Astrocyte of the spinal cord (primary cell): ENCODE measurements around the gene USPL1.
"Not testable (repeated sequence)": the region's sequence is repeated elsewhere in the genome, so short reads cannot be mapped to it uniquely, and the experiment has no call there.

Source experiments
- DNase-seq: peaks from one replicate; pipeline ENCODE4 v3.0.0; 2011; ENCODE audit warnings: low read depth, low spot score
- H3K4me3 ChIP-seq: 2 replicates; pipeline ENCODE4 v1.5.1; 2011; ENCODE audit warnings: low read depth, mild to moderate bottlenecking, low read length, moderate library complexity
- CTCF ChIP-seq: IDR thresholded peaks from 2 replicates; pipeline ENCODE4 v1.5.1; 2012; ENCODE audit warnings: low read depth, mild to moderate bottlenecking, low read length, inconsistent platforms
- in situ Hi-C: cut with HindIII; loops from 2 replicates; pipeline ENCODE4 v1.10.0; 2017; ENCODE audit warnings: low sequenced_read_pairs

USPL1 gene

GRCh38 chr13:30648522-30649012, 30.8 kb downstream of the USPL1 start:
- in situ Hi-C loops, result no loop called here
- H3K4me3 ChIP-seq, result no peak overlapping the region
- DNase-seq, result no peak
- no peak for TF ChIP-seq CTCF

- DNase-seq, H3K4me3 ChIP-seq, in situ Hi-C loops: not testable (repeated sequence)
Observed at GRCh38 chr13:30651648-30652047, 33.9 kb downstream of the USPL1 start.

GRCh38 chr13:30652746-30653386, 35.1 kb downstream of the USPL1 start:
- DNase-seq, result no peak
- no peak for TF ChIP-seq CTCF
- no peak overlapping the region for H3K4me3 ChIP-seq
- in situ Hi-C loops, result no loop called here

GRCh38 chr13:30654430-30654829, 36.7 kb downstream of the USPL1 start:
- no peak for TF ChIP-seq CTCF
- in situ Hi-C loops, result no loop called here
- DNase-seq, result no peak
- H3K4me3 ChIP-seq, result no peak overlapping the region

- no peak for TF ChIP-seq CTCF
- no peak overlapping the region for H3K4me3 ChIP-seq
- in situ Hi-C loops, result no loop called here
- DNase-seq, result no peak
Observed at GRCh38 chr13:30656178-30656577, 38.5 kb downstream of the USPL1 start.

GRCh38 chr13:30659980-30660379, 42.3 kb downstream of the USPL1 start:
- DNase-seq, result no peak
- no peak overlapping the region for H3K4me3 ChIP-seq
- in situ Hi-C loops, result no loop called here
- TF ChIP-seq CTCF, result no peak

- no peak overlapping the region for H3K4me3 ChIP-seq
- no peak for DNase-seq
- no peak for TF ChIP-seq CTCF
- in situ Hi-C loops, result no loop called here
Observed at GRCh38 chr13:30660796-30661195, 43.1 kb downstream of the USPL1 start.
